Measurements from ENCODE around the gene TCP11.

GRCh38 chr6:35147026-35147425 lies 5.9 kb upstream of the TCP11 start:
- TF ChIP-seq CTCF (IDR thresholded peaks at IDR 0.05) (no peak), POLR2AphosphoS5 (IDR thresholded peaks at IDR 0.05) (no peak), POLR2A (IDR thresholded peaks at IDR 0.05) (no peak)
